SK-N-SH (cell line): Measurements from ENCODE around the gene LDB3.

Experiments
- CTCF ChIP-seq: fragments of 200-600 bp; sonication (generic); IDR thresholded peaks from 2 replicates; pipeline ENCODE4 v1.6.1; 2017; ENCODE audit warnings: antibody characterized with exemption, mild to moderate bottlenecking, moderate library complexity
- EZH2phosphoT487 ChIP-seq: fragments of 200-600 bp; sonication (generic); IDR thresholded peaks from 2 replicates; pipeline ENCODE4 v1.6.1; 2017; ENCODE audit warnings: low read depth, mixed run types, mild to moderate bottlenecking, antibody characterized with exemption, moderate library complexity, borderline replicate concordance
- FOXJ3 ChIP-seq: sonication (generic); formaldehyde crosslinking; IDR thresholded peaks from 2 replicates; pipeline ENCODE4 v1.5.1; 2020; ENCODE audit warnings: mild to moderate bottlenecking, missing genetic modification reagents
- POLR2AphosphoS5 ChIP-seq: IDR thresholded peaks from 2 replicates; pipeline ENCODE4 v1.6.1; 2012; ENCODE audit warnings: low read depth, low read length
- RCOR1 ChIP-seq: fragments of 150-350 bp; IDR thresholded peaks from 2 replicates; pipeline ENCODE4 v1.6.1; 2017; ENCODE audit warnings: antibody characterized with exemption, low read length
- SMC3 ChIP-seq: IDR thresholded peaks from 2 replicates; pipeline ENCODE4 v1.6.1; 2012; ENCODE audit warnings: low read depth, low read length, improper control_type of control experiment
- YY1 ChIP-seq: IDR thresholded peaks from 2 replicates; pipeline ENCODE4 v1.4.0; 2012; ENCODE audit warnings: low read depth, mild to moderate bottlenecking

- TF ChIP-seq EZH2phosphoT487 (no peak), RCOR1 (no peak), SMC3 (no peak), YY1 (no peak), CTCF (no peak), FOXJ3 (CRISPR knock-in tag) (no peak), POLR2AphosphoS5 (no peak)
Observed at GRCh38 chr10:86729677-86730076, 61.4 kb downstream of the LDB3 start.
